SKM-1 treated with dmso at 0.1 percent for 144 hours (cell line): Measurements from ENCODE around the gene RARRES1.
A peak's percentile ranks its signal among the peaks of the same experiment; 100 is the strongest.
"Not testable (repeated sequence)": the region's sequence is repeated elsewhere in the genome, so short reads cannot be mapped to it uniquely, and the experiment has no call there.

Source experiments
- DNase-seq: peaks from one replicate; lab custom pipeline; 2025; ENCODE audit not compliant: unreplicated experiment; lab: John Stamatoyannopoulos, UW

RARRES1 gene

DNA sequence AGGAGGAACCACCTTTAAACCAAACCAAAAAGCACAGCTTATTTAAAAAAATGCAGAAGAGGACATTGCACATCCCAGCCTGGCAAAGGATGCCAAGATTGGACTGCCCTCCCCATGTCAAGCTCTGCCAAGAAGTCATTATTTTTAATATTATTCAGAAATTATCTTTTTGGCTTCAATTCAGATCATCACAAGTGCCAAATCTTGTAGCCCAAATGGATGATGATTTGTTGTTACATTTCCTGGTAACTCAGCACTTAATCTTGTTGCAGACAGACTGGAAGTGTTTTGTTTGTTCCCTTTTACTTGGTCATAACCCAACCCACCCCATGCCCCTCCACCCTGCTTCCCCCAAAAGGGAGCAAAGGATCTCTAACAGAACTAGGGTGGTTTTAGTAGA, 31.7 kb downstream of the RARRES1 start:
- no peak for DNase-seq

DNA sequence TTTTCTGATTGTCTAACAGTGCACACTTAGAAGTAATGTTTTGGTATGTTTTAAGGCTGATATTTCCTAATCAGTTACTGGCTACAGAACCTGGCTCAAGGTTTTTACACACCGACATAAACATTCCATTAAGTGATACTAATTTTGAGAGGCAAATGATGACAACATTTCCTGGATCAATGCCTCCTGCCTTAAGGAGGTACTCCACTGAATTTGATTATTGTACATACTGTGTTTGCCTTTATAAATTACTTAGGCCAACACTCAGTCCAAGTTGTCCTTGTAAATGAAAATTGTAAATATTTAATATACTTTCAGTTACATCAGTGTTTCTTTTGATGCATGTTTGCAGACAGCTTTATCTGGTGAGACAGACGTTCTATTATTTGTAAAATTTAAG, 35.6 kb downstream of the RARRES1 start:
- DNase-seq: no peak

DNA sequence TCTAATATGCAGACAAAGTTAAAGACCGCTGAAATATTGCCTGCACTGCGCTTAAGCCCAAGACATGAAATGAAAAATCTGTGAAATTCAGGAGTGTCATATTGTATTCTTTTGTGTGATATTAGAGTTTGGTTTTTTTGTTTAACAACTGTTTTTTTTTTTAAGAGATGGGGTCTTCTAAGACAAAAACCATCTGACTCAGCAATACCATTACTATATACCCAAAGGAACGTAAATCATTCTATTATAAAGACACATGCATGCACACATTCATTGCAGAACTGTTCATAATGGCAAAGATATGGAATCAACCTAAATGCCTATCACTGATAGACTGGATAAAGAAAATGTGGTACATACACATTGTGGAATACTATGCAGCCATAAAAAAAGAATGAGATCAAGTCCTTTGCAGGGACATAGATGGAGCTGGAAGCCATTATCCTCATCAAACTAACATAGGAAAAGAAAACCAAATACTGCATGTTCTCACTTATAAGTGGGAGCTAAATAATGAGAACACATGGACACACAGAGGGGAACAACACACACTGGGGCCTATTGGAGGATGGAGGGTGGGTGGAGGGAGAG, 38.3 kb downstream of the RARRES1 start:
- not testable (repeated sequence) for DNase-seq

GRCh38 chr3:158685159-158685558, 47.1 kb downstream of the RARRES1 start:
- no peak for DNase-seq

- DNase-seq: no peak
Measured at GRCh38 chr3:158683230-158683962, 48.9 kb downstream of the RARRES1 start.

DNA sequence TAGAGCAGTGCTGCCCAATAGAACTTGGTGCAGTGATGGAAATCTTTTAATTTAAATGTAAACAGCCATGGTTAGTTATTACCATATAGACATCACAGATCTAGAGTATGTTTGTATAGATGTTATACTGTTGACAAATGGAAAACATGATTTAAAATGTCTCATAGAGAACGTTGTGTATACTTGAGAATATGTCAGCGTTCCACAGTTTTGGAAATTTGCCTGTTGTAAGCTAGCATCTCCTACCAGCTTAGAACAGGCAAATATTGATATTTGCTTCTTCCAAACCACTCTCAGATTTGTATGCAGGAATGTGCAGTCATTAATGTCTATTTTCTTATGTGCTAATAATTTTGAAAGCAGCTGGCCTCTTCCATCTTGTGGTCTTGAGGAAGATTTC, 51.4 kb downstream of the RARRES1 start:
- no peak for DNase-seq

DNA sequence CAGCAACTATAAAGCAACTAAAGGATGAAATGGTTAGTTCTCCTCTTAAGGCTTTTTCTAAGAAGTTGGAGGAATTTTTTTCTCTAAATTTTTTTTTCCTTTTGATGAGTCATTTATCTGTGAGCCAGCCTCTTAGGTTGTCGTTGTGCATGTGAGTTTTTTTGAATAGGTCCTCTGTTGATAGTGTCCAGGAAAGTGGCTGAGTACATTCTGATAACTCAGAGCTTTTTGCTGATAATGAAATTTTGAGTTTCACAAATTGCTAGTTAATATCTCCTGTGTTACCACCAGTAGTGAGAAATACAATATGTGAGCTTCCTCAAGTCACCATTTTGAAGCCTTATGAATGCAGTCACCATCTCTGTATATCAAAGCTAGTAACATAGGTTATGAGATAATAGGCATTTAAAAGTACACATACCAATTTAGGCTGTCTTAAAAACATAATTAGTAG, 52.7 kb downstream of the RARRES1 start:
- no peak for DNase-seq

DNA sequence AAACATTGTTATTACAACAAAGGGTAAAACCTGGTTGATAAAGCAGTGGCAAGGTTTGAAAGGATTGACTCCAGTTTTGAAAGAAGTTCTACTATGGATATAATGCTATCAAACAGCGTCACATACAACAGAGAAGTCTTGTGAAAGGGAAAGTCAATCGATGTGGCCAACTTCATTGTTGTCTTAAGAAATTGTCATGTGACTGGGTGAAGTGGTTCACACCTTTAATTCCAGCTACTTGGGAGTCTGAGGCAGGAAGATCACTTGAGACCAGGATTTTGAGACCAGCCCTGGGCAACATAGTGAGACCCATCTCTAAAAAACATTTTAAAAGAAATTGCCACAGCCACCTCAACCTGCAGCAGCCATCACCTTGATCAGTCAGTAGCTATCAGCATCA, 53.6 kb downstream of the RARRES1 start:
- no peak for DNase-seq

DNA sequence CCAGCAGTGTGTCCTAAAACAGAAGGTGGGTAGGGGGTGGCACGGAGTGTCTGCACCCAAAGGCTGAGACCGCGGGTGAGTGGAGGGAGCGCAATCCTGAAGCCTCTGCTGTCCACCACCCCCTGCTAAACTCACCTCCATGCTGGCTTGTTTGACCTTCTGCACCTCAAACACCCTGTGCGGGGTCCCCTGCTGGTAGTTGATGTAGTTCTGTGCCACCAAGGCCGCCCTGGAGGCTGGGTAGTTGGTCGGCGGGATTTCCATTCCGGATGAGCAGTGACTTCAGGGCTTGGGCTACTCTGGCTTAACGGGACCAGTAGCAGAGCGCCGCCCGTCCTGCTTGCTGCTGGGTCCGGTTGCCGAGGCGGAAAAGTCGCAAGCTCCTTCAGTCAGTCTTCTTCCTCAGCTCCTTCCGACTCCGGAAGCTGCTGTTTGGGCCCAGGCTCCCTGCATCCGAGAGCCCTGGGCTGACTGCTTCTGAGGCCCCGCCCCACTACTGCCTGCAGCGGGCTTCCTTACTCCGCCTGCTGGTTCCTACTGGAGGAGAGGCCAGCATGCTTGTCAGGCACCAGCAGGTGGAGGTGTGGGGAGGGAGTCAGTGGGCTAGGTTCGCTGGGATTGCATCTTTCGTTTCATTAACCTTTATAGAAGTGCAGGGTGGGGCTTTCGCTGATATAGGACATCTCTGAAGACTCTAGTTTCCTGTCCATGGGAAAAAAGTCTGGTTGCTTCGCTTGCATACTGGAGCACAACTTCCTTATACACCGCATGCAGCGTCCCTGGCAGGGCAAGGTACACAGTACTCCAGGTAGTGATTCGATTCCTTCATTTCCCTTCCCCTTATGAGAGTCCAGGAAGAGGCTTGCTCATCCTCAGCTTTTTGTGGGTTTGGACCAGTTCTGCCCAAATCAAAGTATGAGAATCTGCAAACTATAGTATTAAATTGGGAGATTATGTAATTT, 59.8 kb downstream of the RARRES1 start, which contains the start of gene LXN:
Gene LXN (minus strand): TSS at position 434 of the 962 bp plus-strand sequence. CDS start 170 bp downstream, at position 264.
- no peak for DNase-seq

DNA sequence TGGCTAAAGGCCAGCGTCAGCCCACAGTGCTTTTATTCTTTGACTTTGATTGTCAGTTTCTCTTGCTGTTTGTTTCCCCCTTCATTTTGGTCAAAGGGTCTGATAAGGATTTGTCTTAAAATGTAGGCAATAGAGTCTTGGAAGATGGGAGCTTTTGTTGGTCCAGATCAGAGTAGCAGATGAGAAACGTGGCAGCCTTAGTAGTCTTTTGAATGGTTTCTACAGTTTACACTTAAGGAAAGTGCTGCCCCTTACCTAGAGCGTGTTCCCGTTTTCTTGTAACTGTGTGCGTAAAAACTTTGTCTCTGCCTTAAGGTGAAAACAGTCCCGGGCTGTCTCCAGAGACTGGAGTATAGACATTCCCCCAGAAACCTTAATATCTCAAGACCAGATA, 60.4 kb downstream of the RARRES1 start:
- no peak for DNase-seq

- no peak for DNase-seq
Measured at GRCh38 chr3:158668506-158668905, 63.8 kb downstream of the RARRES1 start.

DNA sequence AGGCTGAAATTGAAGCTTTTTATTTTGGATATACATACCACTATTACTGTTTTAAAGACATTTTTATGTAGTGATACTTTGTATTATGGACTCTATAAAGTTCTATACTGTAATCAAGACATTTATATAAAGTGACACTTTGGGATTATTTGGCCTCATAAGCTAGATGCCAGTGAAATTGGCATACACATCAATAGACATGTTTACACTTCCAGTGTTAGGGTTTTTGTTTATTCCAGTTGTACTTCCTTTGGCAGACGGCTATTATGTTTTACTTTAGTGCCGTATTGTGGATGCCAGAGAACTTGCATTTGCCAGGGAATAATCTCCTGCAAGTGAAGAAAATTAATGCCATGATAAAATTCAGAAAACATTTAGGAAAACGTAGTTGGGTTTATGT, 65.8 kb downstream of the RARRES1 start:
- no peak for DNase-seq

- no peak for DNase-seq
Measured at GRCh38 chr3:158663832-158664231, 68.4 kb downstream of the RARRES1 start.

DNA sequence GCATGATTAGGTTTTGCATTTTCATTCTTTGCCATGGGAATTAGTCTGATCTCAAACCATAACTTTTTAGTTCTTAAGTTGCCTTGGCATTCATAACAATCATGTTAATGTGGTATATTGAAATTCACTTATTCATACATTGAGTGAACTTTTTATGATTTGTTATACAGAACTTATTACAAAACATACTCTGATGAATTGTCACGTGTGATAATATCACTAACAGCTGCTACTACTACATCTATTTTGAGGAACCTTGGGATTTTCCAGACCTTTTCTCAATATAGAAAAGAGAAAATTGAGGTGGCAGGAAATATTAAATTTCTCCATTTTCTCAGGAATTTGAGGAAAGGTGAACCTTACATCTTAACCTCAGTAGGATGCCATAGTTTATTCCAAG, 69.0 kb downstream of the RARRES1 start:
- DNase-seq: no peak

- DNase-seq: no peak
Measured at GRCh38 chr3:158660711-158661110, 71.5 kb downstream of the RARRES1 start.

GRCh38 chr3:158659454-158660237, 72.6 kb downstream of the RARRES1 start:
- DNase-seq: peak; percentile 64

DNA sequence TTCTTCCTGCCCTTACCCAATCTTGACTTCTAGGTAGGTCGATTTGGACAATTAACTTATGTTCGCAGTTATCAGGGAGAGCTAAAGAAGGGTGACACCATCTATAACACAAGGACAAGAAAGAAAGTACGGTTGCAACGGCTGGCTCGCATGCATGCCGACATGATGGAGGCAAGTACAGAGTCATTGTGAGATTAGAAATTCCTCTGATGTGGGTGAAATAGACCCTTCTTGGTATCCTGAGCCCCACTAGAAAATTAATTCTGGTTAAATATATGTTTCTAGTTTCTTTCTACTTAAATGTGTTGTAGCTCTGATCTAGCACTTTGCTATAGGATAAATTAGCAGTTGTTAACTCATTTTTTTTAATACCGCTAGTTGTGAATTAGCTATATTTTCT, 73.4 kb downstream of the RARRES1 start:
- DNase-seq: no peak

- DNase-seq: no peak
Measured at GRCh38 chr3:158652463-158652862, 79.8 kb downstream of the RARRES1 start.

- no peak for DNase-seq
Measured at GRCh38 chr3:158651192-158651591, 81.1 kb downstream of the RARRES1 start.

DNA sequence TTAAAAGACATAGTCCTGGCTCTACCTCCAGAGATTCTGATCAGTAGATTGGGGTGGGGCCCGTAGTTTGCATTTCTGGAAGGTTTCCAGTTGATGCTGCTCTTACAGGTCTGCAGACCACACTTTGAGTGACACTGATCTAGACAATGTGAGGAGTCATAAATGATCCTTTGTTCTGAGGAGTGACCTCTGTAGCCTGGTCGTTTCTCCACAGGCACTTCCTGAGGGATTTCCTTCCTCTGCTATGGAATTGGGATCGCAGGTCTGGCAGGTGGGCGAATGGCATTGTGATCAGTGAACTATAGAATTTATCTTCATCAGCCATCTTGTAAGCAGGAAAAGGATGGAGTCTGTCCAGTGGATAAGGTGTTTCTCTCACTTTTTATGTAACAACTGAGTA, 82.5 kb downstream of the RARRES1 start:
- DNase-seq: no peak
